ENCODE data around the gene COL16A1.

The COL16A1 gene

GRCh38 chr1:31617218-31617915 is 86.5 kb downstream of the COL16A1 start, which contains the start of gene HCRTR1:
Gene HCRTR1, plus strand, starts transcription at chr1:31617689. Its CDS starts 1,504 bp downstream, at chr1:31619193.
- CTCF ChIA-PET, result interaction anchor here (0.6 to 1.4 kb wide), 6 partner anchors 12 to 355 kb away, joined by 3 to 7 read pairs (median 4); partner anchors contain the start of gene PEF1

GRCh38 chr1:31615939-31616338 is 87.9 kb downstream of the COL16A1 start:
- DNase-seq (ENCODE audit: extremely low spot score), result no peak
- POLR2A ChIA-PET, result no interaction called here
- TF ChIP-seq PKNOX1 (IDR thresholded peaks at IDR 0.05) (no peak), ELF4 (IDR thresholded peaks at IDR 0.05) (no peak), FOXK2 (IDR thresholded peaks at IDR 0.05) (no peak), HDGF (IDR thresholded peaks at IDR 0.05; ENCODE audit: borderline replicate concordance) (no peak), FOXA1 (IDR thresholded peaks at IDR 0.05) (no peak), NFRKB (IDR thresholded peaks at IDR 0.05) (no peak), L3MBTL2 (conservative IDR thresholded peaks at IDR 0.05) (no peak), TARDBP (IDR thresholded peaks at IDR 0.05) (no peak), LEF1 (IDR thresholded peaks at IDR 0.05; ENCODE audit: borderline replicate concordance) (no peak), BHLHE40 (IDR thresholded peaks at IDR 0.05; ENCODE audit: borderline replicate concordance) (no peak), CTBP1 (IDR thresholded peaks at IDR 0.05; ENCODE audit: borderline replicate concordance) (no peak), SP1 (IDR thresholded peaks at IDR 0.05) (no peak), ZNF384 (IDR thresholded peaks at IDR 0.05) (no peak), FOXM1 (IDR thresholded peaks at IDR 0.05; ENCODE audit: borderline replicate concordance) (no peak), ARNT (IDR thresholded peaks at IDR 0.05) (no peak)
- CTCF ChIA-PET, result no interaction called here

More at GRCh38 chr1:31617218-31617915, 86.5 kb downstream of the COL16A1 start, which contains the start of gene HCRTR1:
- POLR2A ChIA-PET, result interaction anchor here (1.0 kb wide), 1 partner anchor 27 kb away, joined by 4 read pairs; the partner anchor contains the start of gene PEF1
- peak; percentile 48 for DNase-seq (ENCODE audit: extremely low spot score)
- TF ChIP-seq L3MBTL2 (conservative IDR thresholded peaks at IDR 0.05) (no peak), PKNOX1 (IDR thresholded peaks at IDR 0.05) (no peak), TARDBP (IDR thresholded peaks at IDR 0.05) (no peak), FOXM1 (IDR thresholded peaks at IDR 0.05; ENCODE audit: borderline replicate concordance) (no peak), SP1 (IDR thresholded peaks at IDR 0.05) (no peak), BHLHE40 (IDR thresholded peaks at IDR 0.05; ENCODE audit: borderline replicate concordance) (no peak), CTBP1 (IDR thresholded peaks at IDR 0.05; ENCODE audit: borderline replicate concordance) (no peak)

GRCh38 chr1:31615414-31615813 is 88.4 kb downstream of the COL16A1 start:
- CTCF ChIA-PET, result no interaction called here
- POLR2A ChIA-PET, result no interaction called here

GRCh38 chr1:31614414-31615005 is 89.3 kb downstream of the COL16A1 start:
- POLR2A ChIA-PET, result no interaction called here
- no peak for DNase-seq (ENCODE audit: extremely low spot score)
- TF ChIP-seq HDGF (IDR thresholded peaks at IDR 0.05; ENCODE audit: borderline replicate concordance) (no peak), FOXK2 (IDR thresholded peaks at IDR 0.05) (no peak), PKNOX1 (IDR thresholded peaks at IDR 0.05) (no peak), ARNT (IDR thresholded peaks at IDR 0.05) (no peak), BHLHE40 (IDR thresholded peaks at IDR 0.05; ENCODE audit: borderline replicate concordance) (no peak), FOXA1 (IDR thresholded peaks at IDR 0.05) (no peak), ELF4 (IDR thresholded peaks at IDR 0.05) (no peak), CTBP1 (IDR thresholded peaks at IDR 0.05; ENCODE audit: borderline replicate concordance) (no peak), LEF1 (IDR thresholded peaks at IDR 0.05; ENCODE audit: borderline replicate concordance) (no peak), SP1 (IDR thresholded peaks at IDR 0.05) (no peak), L3MBTL2 (conservative IDR thresholded peaks at IDR 0.05) (no peak), NFRKB (IDR thresholded peaks at IDR 0.05) (no peak), ZNF384 (IDR thresholded peaks at IDR 0.05) (no peak)
- CTCF ChIA-PET, result no interaction called here

More at GRCh38 chr1:31615414-31615813, 88.4 kb downstream of the COL16A1 start:
- no peak for TF ChIP-seq SUZ12 (IDR thresholded peaks at IDR 0.05)
- TF ChIP-seq FOXK2 (IDR thresholded peaks at IDR 0.05), result no peak
- no peak for TF ChIP-seq FOXM1 (IDR thresholded peaks at IDR 0.05; ENCODE audit: borderline replicate concordance)
- no peak for TF ChIP-seq PKNOX1 (IDR thresholded peaks at IDR 0.05)
- TF ChIP-seq SP1 (IDR thresholded peaks at IDR 0.05), result no peak
- TF ChIP-seq HDGF (IDR thresholded peaks at IDR 0.05; ENCODE audit: borderline replicate concordance), result no peak
- no peak for TF ChIP-seq ARNT (IDR thresholded peaks at IDR 0.05)
- TF ChIP-seq TARDBP (IDR thresholded peaks at IDR 0.05), result no peak
- DNase-seq (ENCODE audit: extremely low spot score), result no peak

- peak; percentile 71 for TF ChIP-seq PKNOX1 (IDR thresholded peaks at IDR 0.05)
- no peak for TF ChIP-seq CTBP1 (IDR thresholded peaks at IDR 0.05; ENCODE audit: borderline replicate concordance)
- no peak for TF ChIP-seq ELF4 (IDR thresholded peaks at IDR 0.05)
- TF ChIP-seq LEF1 (IDR thresholded peaks at IDR 0.05; ENCODE audit: borderline replicate concordance), result no peak
- no peak for TF ChIP-seq TARDBP (IDR thresholded peaks at IDR 0.05)
- CTCF ChIA-PET, result interaction anchor here (0.7 kb wide), 1 partner anchor 9 kb away, joined by 4 read pairs; no protein-coding TSS in a partner anchor
- no peak for DNase-seq (ENCODE audit: extremely low spot score)
- POLR2A ChIA-PET, result no interaction called here
Measured at GRCh38 chr1:31609514-31610118, 94.2 kb downstream of the COL16A1 start.

All from HEK293T (cell line).